Nucleus accumbens (tissue), 56 donors: ENCODE results near the gene STOML2.
"Not testable (repeated sequence)": the region's sequence is repeated elsewhere in the genome, so short reads cannot be mapped to it uniquely, and the experiment has no call there.

Source experiments
- DNase-seq, 56 donors: peaks; one replicate each; lab custom pipeline; 2025; lab: John Stamatoyannopoulos, UW

STOML2 gene, protein sequence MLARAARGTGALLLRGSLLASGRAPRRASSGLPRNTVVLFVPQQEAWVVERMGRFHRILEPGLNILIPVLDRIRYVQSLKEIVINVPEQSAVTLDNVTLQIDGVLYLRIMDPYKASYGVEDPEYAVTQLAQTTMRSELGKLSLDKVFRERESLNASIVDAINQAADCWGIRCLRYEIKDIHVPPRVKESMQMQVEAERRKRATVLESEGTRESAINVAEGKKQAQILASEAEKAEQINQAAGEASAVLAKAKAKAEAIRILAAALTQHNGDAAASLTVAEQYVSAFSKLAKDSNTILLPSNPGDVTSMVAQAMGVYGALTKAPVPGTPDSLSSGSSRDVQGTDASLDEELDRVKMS

GRCh38 chr9:35102769-35103659, at the start of gene STOML2:
Gene STOML2 (minus strand): TSS chr9:35103131. CDS start chr9:35103094, 37 bp downstream.
- peak; percentile 66 to 98 (median 93) for DNase-seq

DNA sequence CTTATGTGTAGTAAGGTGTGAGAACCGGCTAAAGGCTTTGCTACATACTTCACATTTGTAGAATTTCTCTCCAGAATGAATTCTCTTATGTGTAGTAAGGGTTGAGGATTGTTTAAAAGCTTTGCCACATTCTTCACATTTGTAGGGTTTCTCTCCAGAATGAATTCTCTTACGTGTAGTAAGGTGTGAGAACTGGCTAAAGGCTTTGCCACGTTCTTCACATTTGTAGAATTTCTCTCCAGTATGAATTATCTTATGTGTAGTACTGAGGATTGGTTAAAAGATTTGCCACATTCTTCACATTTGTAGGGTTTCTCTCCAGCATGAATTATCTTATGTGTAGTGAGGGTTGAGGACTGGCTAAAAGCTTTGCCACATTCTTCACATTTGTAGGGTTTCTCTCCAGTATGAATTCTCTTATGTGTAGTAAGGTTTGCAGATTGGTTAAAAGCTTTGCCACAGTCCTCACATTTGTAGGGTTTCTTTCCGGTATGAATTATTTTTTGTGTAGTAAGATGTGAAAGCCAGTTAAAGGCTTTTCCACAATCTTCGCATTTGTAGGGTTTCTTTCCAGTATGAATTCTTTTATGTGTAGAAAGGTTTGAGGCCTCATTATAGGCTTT, 45.1 kb upstream of the STOML2 start:
- DNase-seq = not testable (repeated sequence)

GRCh38 chr9:35142037-35142436, 39.1 kb upstream of the STOML2 start:
- DNase-seq = no peak

DNA sequence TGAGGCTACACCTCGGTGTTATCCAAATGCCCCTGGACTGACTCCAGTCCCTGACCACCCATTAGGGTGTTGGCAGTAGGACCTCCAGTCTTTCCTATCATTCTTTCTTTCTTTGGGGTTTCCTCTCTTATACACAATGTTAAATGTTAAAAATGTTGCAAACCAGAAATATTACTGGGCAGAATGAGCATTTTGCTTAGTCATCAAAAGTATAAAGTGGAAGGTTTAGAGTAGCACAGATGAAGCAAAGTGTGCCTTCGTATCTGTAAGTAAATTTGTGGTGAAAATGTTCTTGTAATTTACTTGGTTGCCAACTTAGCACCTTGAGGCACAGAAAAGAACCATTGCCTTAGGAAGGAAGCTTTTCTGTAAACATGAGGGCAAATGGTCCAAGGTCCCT, 37.2 kb upstream of the STOML2 start:
- no peak for DNase-seq

- DNase-seq = no peak
Observed at GRCh38 chr9:35136866-35137265, 33.9 kb upstream of the STOML2 start.

- DNase-seq = no peak
Observed at GRCh38 chr9:35135988-35136387, 33.1 kb upstream of the STOML2 start.

DNA sequence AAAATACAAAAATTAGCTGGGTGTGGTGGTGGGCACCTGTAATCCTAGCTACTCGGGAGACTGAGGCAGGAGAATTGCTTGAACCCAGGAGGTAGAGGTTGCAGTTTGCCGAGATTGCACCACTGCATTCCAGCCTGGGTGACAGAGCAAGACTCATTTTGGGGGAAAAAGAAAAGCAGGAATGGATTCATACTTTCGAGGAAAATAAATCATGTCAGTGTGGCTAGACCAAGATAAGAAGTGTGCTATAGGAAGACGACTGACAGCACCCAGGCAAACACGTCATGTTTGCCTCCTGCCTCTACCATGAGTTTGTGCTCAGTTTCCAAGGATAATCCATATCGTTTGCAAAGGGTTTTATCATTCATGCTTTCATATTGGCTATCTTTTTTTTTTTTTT, 32.0 kb upstream of the STOML2 start:
- DNase-seq = no peak

GRCh38 chr9:35116898-35117551, 14.1 kb upstream of the STOML2 start:
- peak in 55 of 56 donors; percentile 30 to 95 (median 80) for DNase-seq

DNA sequence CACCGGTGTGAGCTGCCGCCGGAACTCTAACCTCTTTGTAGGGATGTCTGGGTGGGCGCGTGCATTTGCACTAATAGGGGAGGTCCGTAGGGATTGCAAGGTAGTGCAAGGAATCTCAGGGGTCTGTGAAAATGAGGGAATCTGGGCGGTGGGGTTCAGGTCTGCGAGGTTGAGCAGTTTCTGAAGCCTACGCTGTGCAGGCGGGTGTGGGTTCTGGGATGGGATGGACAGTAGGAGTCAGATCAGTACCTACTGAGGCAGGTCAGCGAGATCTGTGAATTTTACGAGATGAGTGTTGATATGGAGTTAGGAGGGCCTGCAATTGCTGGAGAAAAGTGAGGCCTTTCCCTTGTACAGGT, 13.6 kb upstream of the STOML2 start:
- DNase-seq = peak in 4 of 56 donors; percentile 41 to 64 (median 60)

DNA sequence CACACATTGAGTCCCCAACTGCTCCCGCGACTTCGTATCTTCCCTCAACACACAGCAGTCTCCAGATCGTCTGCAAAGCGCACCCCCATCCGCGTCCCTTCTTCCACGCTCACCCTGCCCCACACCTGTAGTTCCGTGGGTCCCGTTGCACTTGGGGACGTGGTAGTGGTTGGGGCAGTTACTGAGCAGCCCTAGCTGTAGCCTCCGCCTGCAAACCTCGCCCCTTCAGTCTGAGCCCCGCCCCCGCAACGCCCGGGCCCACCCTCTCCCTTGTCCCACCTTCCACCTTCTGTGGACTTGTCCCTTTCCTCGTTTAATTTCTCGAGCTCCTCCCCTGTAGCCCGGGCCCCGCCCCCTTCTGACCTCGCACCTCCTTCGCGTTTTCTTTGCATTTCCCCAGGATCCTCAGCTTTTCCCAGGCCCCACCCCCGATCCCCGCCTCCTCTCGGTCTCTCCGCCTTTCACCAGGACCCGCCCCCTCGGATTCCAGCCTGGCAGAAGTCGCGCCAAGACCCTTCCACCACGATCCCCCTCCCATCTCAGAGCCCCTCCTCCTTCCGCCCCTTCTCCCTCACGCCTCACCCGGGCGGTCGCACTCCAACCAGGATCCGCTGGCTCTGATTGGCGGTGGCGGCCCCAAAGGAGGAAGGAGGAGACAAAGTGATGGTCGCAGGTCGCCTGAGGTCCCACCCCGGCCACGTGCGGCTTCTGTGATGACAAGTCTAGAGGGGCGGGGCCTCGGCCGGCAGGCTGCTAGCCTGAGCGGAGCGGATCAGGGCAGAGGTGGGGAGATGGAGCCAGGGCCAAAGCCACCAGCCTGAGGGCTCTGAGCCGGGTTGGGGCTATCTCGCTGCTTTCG, 13.0 kb upstream of the STOML2 start, which contains the start of gene ATOSB:
Gene ATOSB (minus strand): TSS at position 183 of the 859 bp plus-strand sequence. CDS start 7,588 bp downstream, outside the sequence.
- DNase-seq = peak; percentile 51 to 98 (median 89)

DNA sequence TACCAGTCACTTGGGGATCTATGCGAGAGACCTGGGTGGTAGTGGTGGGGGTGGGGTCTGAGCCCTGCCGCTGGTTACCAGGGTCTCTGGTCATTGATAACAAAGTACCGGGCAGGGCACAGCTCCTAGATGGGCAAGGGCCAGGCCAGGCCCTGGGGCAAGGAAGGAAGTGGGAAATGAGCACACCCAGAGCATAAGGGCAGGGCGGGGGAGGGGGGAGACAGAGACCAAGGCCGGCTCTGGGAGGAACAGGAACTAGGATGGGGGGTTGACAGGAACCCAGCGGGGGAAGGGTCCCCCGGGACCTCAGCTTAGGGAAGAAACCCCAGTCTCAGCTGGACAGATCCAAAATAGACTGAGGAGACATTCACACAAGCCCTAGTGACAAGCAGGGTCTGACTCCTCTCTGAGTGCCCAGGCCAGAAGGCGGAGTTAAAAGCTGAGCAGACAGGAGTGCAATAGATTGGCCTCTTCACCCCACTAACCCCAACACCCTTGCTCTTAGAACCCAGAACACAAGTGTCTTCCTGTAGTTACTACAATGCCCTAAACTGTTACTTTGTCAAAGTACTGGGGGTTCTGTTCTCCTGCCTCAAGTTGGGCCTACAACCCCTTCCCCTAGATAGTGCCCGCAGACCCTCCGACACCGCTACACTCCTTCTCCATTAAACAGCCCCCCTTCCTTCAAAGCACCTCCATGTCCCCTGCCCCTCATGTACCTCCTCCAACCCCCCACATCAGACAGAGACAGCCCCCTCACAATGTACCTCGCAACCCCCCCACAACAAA, 12.1 kb upstream of the STOML2 start:
- peak in 24 of 56 donors; percentile 5 to 44 (median 17) for DNase-seq

- peak in 52 of 56 donors; percentile 11 to 86 (median 55) for DNase-seq
Observed at GRCh38 chr9:35114113-35114839, 11.3 kb upstream of the STOML2 start.

DNA sequence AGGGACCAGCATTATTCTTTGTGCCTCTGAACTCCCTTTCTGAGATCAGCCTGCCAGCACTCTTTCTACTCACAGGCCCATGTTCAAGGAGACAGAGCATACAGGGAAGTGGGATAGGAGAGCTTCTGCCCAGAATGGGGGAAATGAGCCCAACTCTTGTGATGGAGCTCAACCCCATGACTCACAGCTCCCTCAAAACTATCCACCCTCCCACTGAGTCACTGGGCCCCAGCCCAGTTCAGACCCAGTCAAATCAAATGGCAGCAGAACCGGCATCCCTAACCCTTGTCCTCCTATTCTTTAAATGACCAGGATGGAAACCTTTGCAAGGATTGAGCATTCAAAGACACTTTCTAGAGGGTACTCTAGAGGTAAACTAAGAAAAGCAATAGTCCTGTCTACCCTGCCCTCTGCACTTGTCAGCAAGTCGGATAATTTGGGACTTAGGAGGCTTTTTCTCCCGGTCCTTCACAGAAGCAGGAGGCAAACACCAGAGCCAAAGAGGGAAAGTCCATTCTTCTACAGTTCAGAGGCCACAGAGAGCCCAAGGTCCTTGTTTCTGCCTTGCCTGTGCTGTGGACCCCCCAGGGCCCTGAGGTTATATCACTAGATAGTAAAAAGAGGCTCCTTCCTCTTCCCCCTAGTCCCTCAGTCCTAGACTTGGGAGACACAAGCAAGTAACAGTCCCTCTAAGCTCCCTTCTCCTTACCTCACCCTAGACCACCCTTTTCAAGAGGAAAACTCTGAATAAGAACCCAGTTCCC, 9.5 kb upstream of the STOML2 start:
- peak in 8 of 56 donors; percentile 4 to 73 (median 12) for DNase-seq

GRCh38 chr9:35111001-35111933, 8.3 kb upstream of the STOML2 start:
- peak; percentile 57 to 99 (median 97) for DNase-seq

- DNase-seq = peak in 50 of 56 donors; percentile 16 to 87 (median 60)
Observed at GRCh38 chr9:35110327-35110761, 7.4 kb upstream of the STOML2 start.
